Mammary epithelial cell (primary cell): Measurements from ENCODE around the gene MPEG1.

ENCODE experiments used
- CTCF ChIP-seq, 2 donors: IDR thresholded peaks in 1 of 2; conservative IDR thresholded peaks in 1 of 2; 2 replicates each; pipeline ENCODE4 v1.5.1; 2011 to 2012; ENCODE audit warnings: inconsistent platforms in 2 of 2, low read length in 2 of 2, mild to moderate bottlenecking in 2 of 2, control low read depth in 1 of 2, low read depth in 1 of 2; ENCODE audit not compliant: insufficient read depth in 1 of 2; ENCODE audit errors: extremely low read depth in 1 of 2
- EZH2 ChIP-seq: IDR thresholded peaks from 2 replicates; pipeline ENCODE4 v1.6.1; 2012; ENCODE audit warnings: low read length, inconsistent platforms, borderline replicate concordance

GRCh38 chr11:59214141-59214893 is 1.6 kb upstream of the MPEG1 start:
- TF ChIP-seq CTCF (conservative IDR thresholded peaks at IDR 0.05 in 1 of 2, IDR thresholded peaks at IDR 0.05 in 1 of 2; ENCODE audit: extremely low read depth in 1 of 2, insufficient read depth in 1 of 2, low read depth in 1 of 2, low read length in 2 of 2) (no peak), EZH2 (no peak)
